CD4-positive, alpha-beta T cell treated with Interleukin-4 for 1 hour (primary cell): ENCODE results near the gene MUL1.
"Not testable (repeated sequence)": the region's sequence is repeated elsewhere in the genome, so short reads cannot be mapped to it uniquely, and the experiment has no call there.

Experiments used
- DNase-seq, 2 donors: peaks; one replicate each; pipeline ENCODE4 v3.0.0-alpha.2; 2020 to 2022

Gene MUL1, protein sequence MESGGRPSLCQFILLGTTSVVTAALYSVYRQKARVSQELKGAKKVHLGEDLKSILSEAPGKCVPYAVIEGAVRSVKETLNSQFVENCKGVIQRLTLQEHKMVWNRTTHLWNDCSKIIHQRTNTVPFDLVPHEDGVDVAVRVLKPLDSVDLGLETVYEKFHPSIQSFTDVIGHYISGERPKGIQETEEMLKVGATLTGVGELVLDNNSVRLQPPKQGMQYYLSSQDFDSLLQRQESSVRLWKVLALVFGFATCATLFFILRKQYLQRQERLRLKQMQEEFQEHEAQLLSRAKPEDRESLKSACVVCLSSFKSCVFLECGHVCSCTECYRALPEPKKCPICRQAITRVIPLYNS

DNA sequence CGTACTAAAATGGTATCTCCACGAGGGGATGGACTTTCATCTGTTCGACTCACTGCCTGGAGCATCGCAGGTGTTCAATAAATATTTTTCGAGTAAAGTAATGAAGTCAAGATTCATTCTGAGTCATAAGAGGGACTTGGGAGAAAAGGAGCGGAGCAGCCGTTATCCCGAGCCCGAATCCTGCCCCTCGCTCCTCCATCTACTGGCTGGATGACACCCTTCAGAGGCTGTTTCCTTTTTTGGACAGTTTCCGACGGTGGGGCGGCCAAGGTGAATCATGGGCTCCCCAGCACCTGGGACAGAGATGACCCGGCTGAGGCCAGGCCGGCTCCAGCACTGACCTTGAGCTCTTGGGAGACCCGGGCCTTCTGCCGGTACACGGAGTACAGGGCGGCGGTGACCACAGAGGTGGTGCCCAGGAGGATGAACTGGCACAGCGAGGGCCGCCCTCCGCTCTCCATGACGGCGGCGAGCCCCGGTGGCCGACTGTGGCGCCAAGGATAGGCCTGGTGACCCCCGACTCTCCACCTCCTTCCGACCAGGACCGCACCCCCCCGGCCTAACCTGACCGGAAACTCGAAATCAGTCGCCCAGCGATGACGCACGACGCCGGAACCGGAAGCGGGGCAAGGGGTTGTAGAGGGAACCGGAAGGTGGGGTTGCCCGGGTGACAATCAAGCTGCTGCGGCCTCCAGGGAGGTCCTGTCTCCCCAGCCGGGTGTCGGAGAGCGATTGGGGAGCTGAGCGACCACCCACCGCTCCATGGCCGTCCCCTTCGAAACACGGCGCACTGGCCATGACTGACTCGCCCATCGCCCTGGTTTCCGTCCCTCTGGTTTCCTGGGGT lies at the start of gene MUL1:
TSS of gene MUL1 (minus strand) at position 588 of the 847 bp plus-strand sequence. CDS start at position 461, 127 bp downstream.
- peak; percentile 93 for DNase-seq

DNA sequence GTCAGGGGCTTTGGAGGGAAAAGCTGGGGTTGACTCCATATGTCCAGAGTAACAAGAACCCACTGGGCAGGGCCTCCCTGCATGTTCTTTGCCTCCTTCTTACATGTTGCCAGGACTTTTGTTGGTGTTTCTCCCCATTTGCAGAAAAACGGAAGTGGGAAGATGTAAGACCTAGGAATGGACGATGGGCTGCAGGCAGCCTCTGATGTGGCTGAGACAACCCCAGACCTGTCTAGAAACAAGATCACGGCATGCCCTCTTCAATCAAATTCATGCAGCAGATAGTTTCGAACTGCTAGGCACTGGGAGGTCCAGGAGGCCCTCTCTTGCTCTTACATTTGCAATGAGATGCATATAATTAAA lies 47.8 kb upstream of the MUL1 start:
- DNase-seq: no peak

DNA sequence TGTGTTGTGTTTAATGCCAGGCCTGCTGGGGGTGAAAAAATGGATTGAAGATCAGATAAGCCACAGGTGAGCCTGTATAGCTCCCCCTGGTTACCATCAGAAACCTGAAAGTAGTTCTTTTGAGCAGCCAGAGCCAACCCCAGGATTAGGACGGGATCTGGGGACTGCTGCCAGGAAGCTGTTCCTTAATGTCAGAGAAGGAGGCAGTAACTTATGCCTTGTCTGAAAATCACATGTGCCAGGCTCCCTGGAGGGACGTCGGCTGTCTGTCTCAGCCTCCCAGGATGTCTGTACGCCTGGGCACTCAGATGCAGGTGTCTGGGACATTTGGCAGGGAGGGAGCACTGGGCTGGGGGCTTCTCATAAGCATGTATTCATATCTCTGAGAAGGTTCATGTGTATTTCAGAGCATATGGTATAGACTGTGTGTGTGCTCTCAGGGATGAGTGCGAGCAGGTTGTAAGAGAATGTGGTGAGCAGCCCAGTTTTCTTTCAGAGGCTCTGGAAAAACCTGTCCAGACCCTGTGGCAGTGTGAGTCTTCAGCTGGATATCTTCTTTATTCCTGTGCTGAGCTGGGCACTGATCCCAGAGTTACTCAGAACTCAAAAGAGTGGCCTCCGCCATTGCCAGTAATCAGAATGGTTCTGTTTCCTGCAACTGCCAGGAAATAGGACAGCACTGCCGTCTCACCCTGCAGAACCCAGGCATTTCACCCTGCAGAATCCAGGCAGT lies 47.2 kb upstream of the MUL1 start:
- DNase-seq: no peak

DNA sequence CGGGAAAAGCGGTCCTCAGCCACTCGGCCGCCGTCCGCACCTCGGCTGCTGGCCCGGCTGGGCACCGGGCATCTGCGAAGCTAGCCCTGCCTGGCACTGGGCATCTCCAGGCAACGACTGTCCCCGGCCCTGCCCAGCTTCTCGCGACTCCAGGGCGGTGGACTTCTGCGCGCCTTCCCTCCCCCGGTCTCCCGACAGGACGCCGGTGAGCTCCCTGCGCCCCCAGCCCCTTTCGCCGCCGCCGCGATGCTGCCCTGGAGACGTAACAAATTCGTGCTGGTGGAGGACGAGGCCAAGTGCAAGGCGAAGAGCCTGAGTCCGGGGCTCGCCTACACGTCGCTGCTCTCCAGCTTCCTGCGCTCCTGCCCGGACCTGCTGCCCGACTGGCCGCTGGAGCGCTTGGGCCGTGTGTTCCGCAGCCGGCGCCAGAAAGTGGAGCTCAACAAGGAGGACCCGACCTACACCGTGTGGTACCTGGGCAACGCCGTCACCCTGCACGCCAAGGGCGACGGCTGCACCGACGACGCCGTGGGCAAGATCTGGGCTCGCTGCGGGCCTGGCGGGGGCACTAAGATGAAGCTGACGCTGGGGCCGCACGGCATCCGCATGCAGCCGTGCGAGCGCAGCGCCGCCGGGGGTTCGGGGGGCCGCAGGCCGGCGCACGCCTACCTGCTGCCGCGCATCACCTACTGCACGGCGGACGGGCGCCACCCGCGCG lies 44.9 kb upstream of the MUL1 start:
- no peak for DNase-seq

DNA sequence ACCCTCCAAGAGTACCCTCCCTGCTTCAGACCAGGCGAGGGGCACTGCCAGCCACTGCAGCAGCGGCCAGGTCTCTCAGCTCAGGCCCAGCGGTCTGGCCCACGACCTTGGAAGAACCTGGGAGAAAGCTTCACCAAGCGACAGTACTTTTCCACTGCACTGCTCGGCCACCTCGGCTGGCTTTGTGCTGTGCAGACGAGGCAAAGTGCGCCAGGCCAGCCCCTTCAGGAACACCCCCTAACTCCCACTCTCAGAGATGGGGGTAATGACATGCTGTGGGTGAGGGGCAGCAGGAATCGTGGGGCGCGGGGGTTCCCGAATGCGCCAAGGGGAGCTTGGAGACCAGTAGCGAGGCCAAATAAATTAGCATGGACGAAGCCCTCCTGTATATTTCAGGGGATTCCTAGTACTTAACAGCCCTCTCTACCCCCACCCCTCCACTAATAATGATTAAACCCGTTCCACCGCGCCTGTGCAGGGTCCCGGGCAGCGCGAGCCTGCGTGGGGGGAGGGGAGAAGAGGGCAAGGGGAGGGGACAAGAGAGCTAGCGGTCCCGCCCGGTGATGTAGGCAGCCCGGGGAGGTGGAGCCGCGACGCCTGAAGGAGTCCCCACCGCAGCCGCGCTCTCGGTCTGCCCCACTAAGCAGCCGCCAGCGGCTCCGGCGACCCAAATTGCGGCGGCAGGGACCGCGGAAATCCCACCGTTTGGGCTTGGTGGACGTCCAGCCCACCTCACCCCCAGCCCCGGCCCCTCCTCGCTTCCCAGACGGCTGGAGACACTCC lies 44.2 kb upstream of the MUL1 start, which contains the start of gene FAM43B:
TSS of gene FAM43B (plus strand) at position 629 of the 783 bp plus-strand sequence. CDS start 401 bp downstream, outside the sequence.
- no peak for DNase-seq

DNA sequence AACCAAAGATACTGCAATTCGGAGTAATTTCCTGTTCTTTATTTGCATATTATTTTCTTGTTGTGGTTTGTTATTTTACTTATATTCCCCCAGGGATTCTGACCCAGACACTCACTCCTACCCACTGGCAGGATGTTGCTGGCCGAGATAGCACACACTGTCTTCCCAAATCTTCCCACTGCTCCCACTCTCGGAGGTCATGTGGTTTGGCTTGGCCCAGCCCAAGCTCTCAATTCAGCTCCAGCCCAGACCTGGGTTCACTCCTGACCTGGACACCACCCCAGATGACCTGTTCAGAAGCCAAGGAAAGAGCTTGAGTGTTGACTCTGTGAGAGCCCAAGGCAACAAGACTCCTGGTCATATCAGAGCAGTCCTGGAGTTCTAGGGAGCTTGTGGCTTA lies 43.2 kb upstream of the MUL1 start:
- DNase-seq: no peak

DNA sequence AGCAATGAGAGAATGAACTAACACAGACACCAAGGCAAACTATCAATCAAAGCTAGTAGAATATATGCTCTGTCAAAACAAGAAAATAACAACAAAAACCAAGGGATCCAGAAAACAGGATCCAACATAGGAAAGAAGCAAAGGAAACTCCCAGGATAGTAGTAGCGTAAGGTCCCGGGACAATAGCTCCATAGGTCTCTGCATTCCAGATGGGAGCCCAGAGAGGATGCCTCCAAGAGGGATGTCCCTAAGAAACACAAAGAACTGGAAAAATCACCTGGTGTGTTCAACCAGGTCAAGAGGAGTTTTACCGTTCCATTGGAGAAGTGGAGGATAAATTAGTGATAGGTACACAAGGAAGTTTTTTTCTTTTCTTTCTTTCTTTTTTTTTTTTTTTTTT lies 38.7 kb upstream of the MUL1 start:
- no peak for DNase-seq

DNA sequence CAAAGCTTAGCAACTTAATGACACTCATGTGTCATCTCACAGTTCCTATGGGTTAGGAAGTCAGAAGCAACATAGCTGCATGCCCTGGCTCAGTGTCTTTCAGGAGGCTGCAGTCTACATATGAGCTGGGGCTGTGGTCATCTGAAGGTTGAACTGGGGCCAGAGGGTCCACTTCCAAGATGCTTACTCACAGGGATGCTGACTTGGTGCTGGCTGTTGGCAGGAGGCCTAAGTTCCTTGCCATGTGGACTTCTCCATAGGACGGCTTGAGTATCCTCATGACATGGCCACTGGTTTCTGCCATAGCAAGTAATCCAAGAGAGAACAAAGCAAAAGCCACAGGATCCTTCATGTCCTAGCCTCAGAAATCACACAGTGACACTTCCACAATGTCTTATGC lies 32.3 kb upstream of the MUL1 start:
- no peak for DNase-seq

DNA sequence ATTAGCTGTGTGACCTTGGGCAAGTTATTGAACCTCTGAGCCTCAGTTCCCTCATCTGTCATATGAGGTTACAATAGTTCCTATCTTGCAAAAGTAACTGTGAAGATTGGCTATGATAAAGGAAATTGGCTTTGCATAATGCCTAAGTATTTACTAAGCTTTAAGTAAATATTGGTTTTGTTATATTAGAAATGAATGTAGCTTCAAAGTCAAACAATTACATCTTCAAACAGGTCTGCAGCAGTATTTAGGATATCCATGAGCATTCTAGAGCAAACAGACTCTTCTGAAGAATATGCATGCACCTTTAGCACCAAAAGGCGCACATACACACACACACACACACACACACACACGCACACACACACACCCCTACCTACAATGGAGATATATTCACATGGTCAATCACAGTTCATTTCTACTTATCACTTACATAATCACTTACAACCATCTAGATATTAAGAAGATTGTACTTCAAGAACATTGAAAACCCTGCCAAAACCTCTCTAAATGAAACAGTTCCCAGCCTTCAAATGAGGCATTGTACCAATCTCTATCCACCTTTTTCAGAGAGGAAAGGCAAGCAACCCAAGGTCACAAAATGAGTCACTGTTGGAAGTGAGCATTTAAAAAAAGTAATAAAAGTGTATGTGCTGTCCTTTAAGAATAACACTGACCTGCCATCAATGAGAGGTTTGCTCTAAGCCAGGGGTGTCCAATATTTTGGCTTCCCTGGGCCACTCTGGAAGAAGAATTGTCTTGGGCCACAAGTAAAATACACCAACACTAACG lies 31.0 kb upstream of the MUL1 start:
- DNase-seq: no peak

DNA sequence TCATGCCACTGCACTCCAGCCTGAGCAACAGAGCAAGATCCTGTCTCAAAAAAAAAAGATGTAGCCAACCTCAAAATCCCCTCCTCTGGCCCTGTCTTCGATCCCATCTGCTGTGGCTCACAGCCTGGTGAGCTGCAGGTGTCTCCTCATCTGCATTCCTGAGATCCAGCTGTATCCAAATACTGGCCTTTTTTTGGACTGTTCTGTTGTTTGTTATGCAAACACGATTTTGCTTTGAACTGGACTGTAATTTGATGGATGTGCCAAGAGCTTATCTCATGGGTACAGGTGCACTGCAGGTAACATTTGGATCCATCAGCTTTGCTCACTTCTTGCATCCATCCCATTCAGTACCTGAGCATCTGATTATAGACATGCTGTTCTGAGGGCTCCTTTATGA lies 30.3 kb upstream of the MUL1 start:
- no peak for DNase-seq

DNA sequence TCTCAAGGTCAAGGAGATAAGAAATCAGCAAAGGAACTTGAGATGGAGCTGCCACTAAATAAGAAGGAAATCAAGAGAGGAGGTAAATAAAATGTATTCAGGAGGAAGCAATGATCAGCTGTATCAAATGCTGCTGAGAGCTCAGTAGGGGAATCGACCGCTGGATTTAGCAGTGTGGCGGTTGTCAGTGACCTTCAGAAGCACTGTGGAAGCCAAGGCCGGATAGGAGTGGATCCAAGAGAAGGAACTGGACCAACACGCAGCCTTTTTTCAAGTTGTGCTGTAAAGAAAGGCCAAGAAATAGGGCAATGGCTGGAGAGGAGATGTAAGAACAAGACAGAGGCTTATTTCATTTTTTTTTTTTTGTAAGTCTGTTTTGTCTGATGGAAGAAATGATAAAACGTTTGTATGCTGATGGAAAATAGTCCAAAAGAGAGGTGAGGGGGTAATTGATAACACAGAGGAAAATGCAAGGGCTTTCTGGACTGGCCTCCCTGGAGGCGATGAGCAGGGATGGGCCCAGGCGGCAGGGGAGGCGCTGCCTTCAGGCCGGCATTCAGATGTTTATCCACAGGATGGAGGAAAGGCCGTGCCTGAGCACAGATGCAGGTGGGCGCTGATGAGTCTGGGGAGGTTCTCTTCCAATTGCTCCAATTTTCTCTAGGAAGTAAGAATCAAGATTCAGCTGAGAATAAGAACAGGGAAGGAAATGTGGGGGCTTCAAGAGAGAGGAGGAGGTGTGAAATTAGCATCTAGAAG lies 26.9 kb upstream of the MUL1 start:
- DNase-seq: no peak

DNA sequence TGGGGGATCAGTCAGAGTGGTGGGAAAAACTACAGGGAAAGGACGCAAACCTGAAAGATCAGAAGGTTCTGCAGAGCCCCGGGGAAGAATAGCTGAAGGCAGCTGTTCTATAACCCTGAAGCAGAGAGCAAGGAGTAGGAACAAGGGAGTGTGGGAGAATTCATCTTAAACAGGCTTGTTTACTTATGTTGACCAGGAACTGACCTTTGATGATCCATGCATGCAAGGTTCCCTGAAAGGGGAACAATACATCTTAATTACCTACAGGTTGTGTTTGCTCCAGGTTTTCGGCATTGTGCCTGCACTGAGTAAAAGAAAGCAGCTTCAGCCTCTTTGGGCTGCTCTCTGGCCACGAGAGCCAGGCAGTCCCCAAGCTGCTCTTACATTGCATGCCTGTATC lies 25.7 kb upstream of the MUL1 start:
- DNase-seq: no peak

DNA sequence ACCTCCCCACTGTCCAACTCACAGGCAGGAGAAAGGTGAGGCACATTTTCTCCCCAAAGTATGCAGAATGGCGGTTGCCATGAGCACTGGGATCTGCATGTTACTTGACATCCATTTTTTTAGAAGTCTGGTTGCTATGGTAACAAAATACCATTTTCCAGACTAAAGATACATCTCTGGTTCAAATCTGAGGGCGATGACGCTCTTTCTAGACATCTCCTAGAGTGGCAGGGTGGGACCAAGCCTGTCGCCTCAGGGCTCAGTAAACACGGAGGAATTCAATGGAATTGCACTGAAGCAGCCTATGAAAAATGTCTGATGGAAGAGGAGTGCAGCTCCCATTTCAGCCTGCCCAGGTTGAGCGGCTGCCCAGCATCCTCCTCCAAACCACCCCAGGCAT lies 22.9 kb upstream of the MUL1 start:
- DNase-seq: no peak

DNA sequence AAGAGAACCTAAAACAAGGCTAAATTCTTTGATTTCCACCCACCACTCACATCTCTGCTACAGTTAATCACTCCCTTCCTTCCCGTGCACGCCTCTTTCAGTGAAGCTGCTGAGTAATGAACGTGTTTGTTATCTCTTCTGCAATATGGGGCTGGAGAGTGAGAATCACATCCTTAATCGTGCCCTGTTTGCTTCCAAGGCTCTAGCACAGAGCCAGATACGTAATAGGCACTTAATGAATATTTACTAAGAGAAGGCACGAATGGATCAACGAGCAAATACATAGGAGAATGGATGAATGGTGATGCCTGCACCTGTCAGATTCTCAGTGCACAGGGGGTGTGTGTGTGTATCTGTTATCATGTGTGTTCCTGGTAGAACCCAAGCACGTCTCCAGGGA lies 22.4 kb upstream of the MUL1 start:
- no peak for DNase-seq

DNA sequence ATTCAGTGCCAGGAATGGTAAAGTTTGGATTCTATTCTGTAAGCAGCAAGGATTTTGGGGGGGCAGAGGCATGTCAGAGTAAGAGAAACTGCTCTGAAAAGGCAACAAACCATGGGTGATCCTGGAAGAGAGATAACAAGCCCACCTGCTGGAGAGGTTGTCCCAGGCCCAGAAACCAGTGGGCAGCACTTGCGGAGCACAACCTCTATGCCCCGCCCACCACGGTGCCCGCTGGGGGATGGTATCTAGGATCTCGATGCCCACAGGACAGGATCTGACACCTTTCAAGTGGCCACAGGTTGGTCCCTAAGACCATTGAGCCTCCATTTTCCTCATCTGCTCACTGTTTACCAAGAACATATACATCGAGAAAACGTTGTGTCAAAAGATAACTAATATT lies 20.3 kb upstream of the MUL1 start:
- DNase-seq: no peak

DNA sequence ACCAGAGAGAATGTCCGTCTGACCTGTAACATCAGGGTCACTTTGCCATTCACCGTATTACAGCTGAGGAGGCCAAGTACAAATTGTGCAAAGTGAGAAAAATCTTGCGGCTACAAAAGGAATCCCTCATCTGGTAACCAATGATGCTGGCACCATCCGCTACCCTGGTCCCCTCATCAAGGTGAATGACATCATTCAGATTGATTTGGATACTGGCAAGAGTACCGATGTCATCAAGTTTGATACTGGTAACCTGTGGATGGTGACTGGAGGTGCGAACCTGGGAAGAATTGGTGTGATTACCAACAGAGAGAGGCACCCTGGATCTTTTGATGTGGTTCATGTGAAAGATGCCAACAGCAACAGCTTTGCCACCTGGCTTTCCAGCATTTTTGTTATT lies 18.3 kb upstream of the MUL1 start:
- DNase-seq: no peak

DNA sequence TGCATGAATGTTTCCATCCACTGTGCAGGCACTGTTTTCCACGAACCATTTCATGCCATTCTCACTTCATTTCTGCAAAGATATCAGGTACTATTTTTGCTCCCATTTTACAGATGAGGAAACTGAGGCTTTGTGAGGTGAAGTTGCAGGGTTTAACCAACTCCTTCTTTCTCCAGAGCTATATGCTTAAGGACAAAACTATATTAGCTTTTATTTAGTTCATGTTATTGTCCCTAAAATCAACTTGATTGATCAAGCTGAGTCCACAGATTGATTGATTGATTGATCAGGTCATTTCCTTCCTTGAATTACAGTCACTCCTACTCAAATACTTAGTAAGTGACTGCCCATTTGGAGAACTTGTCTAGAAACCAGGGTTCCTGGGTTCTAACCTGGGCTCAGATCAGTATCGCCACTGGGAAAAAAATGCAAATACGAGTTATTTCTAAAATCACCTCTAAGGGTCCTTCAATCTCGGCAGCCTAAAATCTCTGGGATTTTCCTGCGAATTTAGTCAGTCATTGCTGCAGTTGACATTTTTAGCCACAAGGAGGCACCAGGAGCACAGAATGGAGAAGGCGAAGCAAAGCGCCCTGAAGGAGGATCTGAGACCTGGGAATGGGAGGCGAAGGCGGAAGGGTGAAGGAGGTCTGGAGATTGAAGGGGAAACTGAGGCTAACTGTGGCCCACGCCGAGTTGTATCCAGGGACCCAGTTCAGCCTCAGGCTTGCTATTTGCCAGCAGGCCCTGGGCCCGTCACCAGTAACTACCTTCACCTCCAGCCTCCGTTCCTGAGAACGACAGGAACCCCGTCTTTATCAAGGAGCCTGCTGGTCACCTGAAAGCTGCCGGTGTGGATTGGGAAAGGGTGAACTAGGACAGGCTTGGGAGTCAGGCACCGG lies 14.3 kb upstream of the MUL1 start:
- peak; percentile 61 to 70 for DNase-seq

DNA sequence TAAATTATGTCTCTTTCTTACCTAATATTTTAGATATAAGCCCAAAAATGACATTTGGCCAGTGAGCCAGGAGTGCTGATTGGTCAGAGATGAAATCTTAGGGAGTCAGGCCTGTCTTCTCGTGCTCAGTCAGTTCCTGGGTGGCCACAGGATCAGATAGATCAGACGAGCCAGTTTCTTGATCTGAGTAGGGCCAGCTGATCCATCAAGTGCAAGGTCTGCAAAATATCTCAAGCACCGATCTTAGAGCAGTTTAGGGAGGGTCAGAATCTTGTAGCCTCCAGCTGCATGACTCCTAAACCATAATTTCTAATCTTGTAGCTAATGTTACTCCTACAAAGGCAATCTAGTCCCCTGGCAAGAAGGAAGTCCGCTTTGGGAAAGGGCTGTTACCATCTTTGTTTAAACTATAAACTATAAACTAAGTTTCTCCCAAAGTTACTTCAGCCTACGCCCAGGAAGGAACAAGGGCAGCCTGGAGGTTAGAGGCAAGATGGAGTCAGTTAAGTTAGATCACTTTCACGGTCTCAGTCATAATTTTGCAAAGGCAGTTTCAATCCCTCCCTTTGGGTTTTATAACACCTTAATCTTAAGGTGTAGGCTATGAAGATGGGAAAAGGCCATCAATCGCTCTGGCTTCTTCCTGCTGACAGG lies 11.8 kb upstream of the MUL1 start:
- not testable (repeated sequence) for DNase-seq
